Mammary epithelial cell (primary cell): Measurements from ENCODE around the gene TNFSF8.

Experiments
- EZH2 ChIP-seq: IDR thresholded peaks from 2 replicates; pipeline ENCODE4 v1.6.1; 2012; ENCODE audit warnings: low read length, inconsistent platforms, borderline replicate concordance
- TF ChIP-seq, protein P1 (sequence below), 2 donors: IDR thresholded peaks in 1 of 2; conservative IDR thresholded peaks in 1 of 2; 2 replicates each; pipeline ENCODE4 v1.5.1; 2011 to 2012; ENCODE audit warnings: inconsistent platforms in 2 of 2, low read length in 2 of 2, mild to moderate bottlenecking in 2 of 2, control low read depth in 1 of 2, low read depth in 1 of 2; ENCODE audit not compliant: insufficient read depth in 1 of 2; ENCODE audit errors: extremely low read depth in 1 of 2

DNA sequence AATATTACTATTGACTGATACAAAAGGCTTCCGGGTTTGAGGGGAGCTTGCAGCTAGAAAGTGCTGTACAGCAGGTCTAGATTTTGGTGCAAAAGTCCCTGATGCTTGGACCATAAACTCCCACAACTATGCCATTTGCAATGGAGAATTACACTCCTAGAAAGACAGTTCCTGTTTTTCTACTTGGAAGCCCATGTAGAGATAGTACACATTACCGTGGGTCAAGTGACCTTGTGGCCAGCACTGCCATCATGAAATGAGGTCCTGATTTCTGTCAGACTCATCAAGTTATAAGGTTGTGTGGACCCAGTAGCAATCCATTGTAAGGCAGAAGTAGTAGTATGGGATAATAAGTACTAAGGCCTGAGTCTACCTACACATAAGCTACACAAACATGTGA, 42.8 kb upstream of the TNFSF8 start:
- TF ChIP-seq, protein P1, sequence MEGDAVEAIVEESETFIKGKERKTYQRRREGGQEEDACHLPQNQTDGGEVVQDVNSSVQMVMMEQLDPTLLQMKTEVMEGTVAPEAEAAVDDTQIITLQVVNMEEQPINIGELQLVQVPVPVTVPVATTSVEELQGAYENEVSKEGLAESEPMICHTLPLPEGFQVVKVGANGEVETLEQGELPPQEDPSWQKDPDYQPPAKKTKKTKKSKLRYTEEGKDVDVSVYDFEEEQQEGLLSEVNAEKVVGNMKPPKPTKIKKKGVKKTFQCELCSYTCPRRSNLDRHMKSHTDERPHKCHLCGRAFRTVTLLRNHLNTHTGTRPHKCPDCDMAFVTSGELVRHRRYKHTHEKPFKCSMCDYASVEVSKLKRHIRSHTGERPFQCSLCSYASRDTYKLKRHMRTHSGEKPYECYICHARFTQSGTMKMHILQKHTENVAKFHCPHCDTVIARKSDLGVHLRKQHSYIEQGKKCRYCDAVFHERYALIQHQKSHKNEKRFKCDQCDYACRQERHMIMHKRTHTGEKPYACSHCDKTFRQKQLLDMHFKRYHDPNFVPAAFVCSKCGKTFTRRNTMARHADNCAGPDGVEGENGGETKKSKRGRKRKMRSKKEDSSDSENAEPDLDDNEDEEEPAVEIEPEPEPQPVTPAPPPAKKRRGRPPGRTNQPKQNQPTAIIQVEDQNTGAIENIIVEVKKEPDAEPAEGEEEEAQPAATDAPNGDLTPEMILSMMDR (conservative IDR thresholded peaks at IDR 0.05 in 1 of 2, IDR thresholded peaks at IDR 0.05 in 1 of 2; ENCODE audit: extremely low read depth in 1 of 2, insufficient read depth in 1 of 2, low read depth in 1 of 2, low read length in 2 of 2): no peak
- no peak for TF ChIP-seq EZH2
